Mesothelial cell of epicardium (in vitro differentiated cells): ENCODE results near the gene MN1. TPM values are rescaled to one million over a fixed set of nuclear protein-coding genes. Genes with fewer than 3 reads are reported as not detected.

ENCODE experiments used
- DNase-seq, 2 experiments: peaks; one replicate each; pipeline ENCODE4 v3.0.0; 2021; ENCODE audit warnings: low spot score in 2 of 2; ENCODE audit not compliant: unreplicated experiment in 2 of 2
- H3K27ac Mint-ChIP-seq: 2 replicates; pipeline ENCODE4 v1.8.0; 2021; ENCODE audit warnings: mixed read lengths
- H3K27me3 Mint-ChIP-seq: 2 replicates; pipeline ENCODE4 v1.8.0; 2021; ENCODE audit warnings: low read depth, mixed read lengths
- H3K36me3 Mint-ChIP-seq: 2 replicates; pipeline ENCODE4 v1.8.0; 2021; ENCODE audit warnings: mixed read lengths
- H3K4me1 Mint-ChIP-seq: 2 replicates; pipeline ENCODE4 v1.8.0; 2021; ENCODE audit warnings: mixed read lengths
- H3K4me3 Mint-ChIP-seq: 2 replicates; pipeline ENCODE4 v1.8.0; 2021; ENCODE audit warnings: mild to moderate bottlenecking, moderate library complexity, mixed read lengths
- H3K9me3 Mint-ChIP-seq: 2 replicates; pipeline ENCODE4 v1.8.0; 2021; ENCODE audit warnings: mixed read lengths
- total RNA-seq: library from RNA; stranded (reverse); gene quantifications from 3 replicates; pipeline ENCODE4 v1.2.1, GENCODE V29; 2021
- TF ChIP-seq, protein P1 (sequence below): fragments of 200-600 bp; sonication (generic); IDR thresholded peaks from one replicate; pipeline ENCODE4 v1.5.0; 2021; ENCODE audit warnings: antibody characterized with exemption; ENCODE audit not compliant: unreplicated experiment

The MN1 gene
- total RNA-seq, 1 donor from 2014 or later, result 47.8 TPM

DNA sequence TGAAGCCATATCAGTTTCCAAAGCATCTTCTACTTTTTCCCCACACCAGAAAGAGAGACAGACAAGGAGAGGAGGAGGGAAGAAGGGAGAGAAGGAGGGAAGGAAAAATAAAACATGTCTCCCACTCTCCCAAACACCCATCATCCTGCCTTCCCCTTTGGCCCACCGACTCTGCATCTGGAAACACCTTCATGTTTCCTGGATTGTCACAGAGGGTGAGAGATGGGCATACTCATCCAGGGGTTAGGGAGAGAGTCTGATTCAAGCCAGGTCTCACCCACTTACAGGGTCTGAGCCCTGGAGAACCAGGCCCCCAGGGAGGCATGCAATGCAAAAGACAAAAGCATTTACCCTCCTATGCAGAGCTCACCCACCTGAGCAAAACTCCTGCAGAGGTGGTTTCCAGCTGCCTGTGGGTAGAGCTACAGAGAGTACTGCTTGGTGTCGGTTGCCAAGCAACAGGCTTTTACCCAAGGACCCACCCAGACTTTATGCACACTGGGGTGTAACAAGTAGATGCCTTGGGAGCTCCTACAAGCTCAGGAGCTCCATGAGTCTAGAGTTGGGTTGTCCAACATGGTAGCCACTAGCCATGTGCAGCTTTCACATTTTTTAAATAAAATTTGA lies 33.4 kb downstream of the MN1 start:
- TF ChIP-seq, protein P1, sequence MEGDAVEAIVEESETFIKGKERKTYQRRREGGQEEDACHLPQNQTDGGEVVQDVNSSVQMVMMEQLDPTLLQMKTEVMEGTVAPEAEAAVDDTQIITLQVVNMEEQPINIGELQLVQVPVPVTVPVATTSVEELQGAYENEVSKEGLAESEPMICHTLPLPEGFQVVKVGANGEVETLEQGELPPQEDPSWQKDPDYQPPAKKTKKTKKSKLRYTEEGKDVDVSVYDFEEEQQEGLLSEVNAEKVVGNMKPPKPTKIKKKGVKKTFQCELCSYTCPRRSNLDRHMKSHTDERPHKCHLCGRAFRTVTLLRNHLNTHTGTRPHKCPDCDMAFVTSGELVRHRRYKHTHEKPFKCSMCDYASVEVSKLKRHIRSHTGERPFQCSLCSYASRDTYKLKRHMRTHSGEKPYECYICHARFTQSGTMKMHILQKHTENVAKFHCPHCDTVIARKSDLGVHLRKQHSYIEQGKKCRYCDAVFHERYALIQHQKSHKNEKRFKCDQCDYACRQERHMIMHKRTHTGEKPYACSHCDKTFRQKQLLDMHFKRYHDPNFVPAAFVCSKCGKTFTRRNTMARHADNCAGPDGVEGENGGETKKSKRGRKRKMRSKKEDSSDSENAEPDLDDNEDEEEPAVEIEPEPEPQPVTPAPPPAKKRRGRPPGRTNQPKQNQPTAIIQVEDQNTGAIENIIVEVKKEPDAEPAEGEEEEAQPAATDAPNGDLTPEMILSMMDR, result no peak
- no peak overlapping the region for H3K27ac Mint-ChIP-seq
- no peaks in the 10 kb centered on the region for H3K9me3 Mint-ChIP-seq
- H3K36me3 Mint-ChIP-seq, result peaks cover 29% of the 10 kb centered on the region
- no peaks in the 10 kb centered on the region for H3K4me1 Mint-ChIP-seq
- no peak for DNase-seq
- no peak overlapping the region for H3K4me3 Mint-ChIP-seq
- H3K27me3 Mint-ChIP-seq, result peaks cover 1% of the 10 kb centered on the region

DNA sequence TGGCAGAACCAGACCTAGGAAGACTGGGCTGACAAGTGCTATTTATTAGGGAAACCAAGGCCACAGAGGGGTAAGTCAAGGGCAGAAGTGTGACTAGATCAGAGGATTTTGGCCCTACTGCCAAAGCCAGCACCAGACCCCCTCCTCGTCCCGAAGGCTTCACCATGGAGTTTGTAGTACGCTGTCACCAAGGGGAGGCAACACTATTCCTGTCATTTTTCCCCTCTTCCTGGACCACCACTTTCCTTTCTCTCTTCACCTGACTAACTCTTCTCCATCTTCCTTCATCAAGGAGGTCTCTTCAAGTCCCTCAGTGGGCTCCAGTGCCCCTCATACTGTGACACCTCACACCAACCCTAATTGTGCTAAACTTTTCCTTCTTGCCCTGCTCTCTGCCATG lies 34.9 kb downstream of the MN1 start:
- H3K4me1 Mint-ChIP-seq, result peaks cover 7% of the 10 kb centered on the region
- TF ChIP-seq, protein P1, result no peak
- H3K36me3 Mint-ChIP-seq, result peaks cover 29% of the 10 kb centered on the region
- no peak for DNase-seq
- no peak overlapping the region for H3K4me3 Mint-ChIP-seq
- H3K27me3 Mint-ChIP-seq, result peaks cover 1% of the 10 kb centered on the region
- no peak overlapping the region for H3K27ac Mint-ChIP-seq
- no peaks in the 10 kb centered on the region for H3K9me3 Mint-ChIP-seq

DNA sequence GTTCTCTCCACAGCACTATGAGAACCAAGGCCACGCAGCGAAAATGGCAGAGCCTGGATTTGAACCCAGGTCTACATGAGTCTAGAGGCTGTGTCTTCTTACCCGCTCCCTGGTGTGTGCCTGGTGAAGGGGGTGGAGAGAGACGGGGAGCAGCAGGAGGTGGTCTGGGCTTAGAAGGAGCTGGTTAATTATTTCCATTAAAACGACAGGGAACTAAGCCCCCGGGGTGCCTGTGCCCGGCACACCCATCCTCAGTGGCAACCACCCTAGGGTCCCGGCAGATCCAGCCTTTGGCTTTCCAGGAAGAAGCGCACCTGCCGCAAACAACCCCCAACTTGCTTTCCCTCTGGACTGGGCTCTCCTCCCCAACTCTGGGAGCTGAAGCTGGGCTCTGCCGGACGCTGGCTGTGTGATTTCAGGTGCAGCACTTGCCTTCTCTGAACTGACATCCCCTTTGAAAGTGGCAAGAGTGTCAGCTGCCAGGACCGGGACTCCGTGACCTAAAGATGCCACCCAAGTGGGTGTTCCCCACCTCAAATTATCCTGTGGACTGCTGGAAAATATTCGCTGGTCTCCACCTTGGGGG lies 35.8 kb downstream of the MN1 start:
- no peak overlapping the region for H3K4me3 Mint-ChIP-seq
- DNase-seq, result no peak
- H3K27me3 Mint-ChIP-seq, result peaks cover 1% of the 10 kb centered on the region
- TF ChIP-seq, protein P1, result no peak
- peaks cover 14% of the 10 kb centered on the region for H3K4me1 Mint-ChIP-seq
- no peaks in the 10 kb centered on the region for H3K9me3 Mint-ChIP-seq
- no peak overlapping the region for H3K27ac Mint-ChIP-seq
- H3K36me3 Mint-ChIP-seq, result peaks cover 28% of the 10 kb centered on the region

DNA sequence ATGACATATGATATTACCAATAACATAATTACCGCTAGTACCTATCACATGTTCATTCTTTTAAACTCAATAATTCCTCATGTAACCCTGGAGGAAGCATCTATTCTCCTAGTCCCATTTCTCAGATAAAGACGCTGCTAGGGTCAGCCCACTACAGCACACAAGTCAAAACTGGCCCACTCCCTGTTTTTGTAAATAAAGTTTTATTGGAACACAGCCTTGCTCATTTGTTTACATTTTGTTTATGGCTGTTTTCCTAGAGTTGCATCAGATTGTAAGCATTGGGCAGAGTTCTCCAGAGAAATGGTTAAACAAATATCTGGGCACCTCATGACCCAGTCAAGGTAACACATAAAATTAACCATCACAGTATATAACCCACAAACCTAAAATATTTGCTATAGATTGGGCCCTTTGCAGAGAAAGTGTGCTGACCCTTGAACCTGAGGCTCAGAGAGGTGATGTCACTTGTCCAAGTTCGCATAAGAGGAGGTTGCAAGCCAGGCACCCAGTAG lies 36.8 kb downstream of the MN1 start:
- H3K36me3 Mint-ChIP-seq, result peaks cover 28% of the 10 kb centered on the region
- no peak for DNase-seq

DNA sequence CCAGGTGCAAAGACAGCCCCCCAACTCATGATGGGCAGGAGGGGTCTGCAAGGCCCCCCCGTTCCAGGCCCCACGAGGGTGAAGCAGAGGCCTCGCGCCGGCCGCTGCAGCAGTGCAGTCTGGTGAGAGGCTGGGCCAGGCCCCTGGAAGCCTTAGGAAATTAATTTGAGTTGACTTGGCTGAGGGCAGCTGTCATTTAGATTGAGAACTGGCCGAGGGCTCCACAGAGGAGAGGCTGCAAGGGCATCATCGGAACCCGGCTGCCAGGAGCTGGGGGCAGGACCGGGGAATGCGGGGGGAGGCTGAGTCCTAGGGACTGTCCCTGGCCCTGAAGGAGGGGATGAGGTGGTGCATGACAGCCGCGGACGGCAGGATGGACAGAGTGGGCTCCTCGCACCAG lies 39.9 kb downstream of the MN1 start:
- TF ChIP-seq, protein P1, result no peak
- peak overlapping the region; percentile 66 for H3K27ac Mint-ChIP-seq
- no peaks in the 10 kb centered on the region for H3K27me3 Mint-ChIP-seq
- H3K36me3 Mint-ChIP-seq, result peaks cover 30% of the 10 kb centered on the region
- no peaks in the 10 kb centered on the region for H3K9me3 Mint-ChIP-seq
- no peak overlapping the region for H3K4me3 Mint-ChIP-seq
- H3K4me1 Mint-ChIP-seq, result peaks cover 15% of the 10 kb centered on the region
- DNase-seq, result no peak

More for the DNA sequence above, 36.8 kb downstream of the MN1 start:
- Mint-ChIP-seq H3K9me3 (no peaks in the 10 kb centered on the region), H3K27me3 (peaks cover 1% of the 10 kb centered on the region), H3K4me1 (peaks cover 15% of the 10 kb centered on the region), H3K4me3 (no peak overlapping the region), H3K27ac (no peak overlapping the region)
- TF ChIP-seq, protein P1, result no peak
